Right lobe of liver (tissue), 4 donors: Measurements from ENCODE around the gene SMC4.

Experiments
- CTCF ChIP-seq, 4 donors: fragments of 200-600 bp in 3 of 4; fragments of 450-650 bp in 1 of 4; IDR thresholded peaks; one replicate each; pipeline versions ENCODE4 v1.5.1 to v1.8.0; 2016 to 2022; ENCODE audit warnings: antibody characterized with exemption in 4 of 4, mild to moderate bottlenecking in 2 of 4
- POLR2A ChIP-seq: fragments of 450-650 bp; IDR thresholded peaks from one replicate; pipeline ENCODE4 v1.6.1; 2017; ENCODE audit warnings: antibody characterized with exemption, mild to moderate bottlenecking
- donor health status: DM: no; HTN: no; CAD: no.
- donor health status: DM: no; HTN: no; CAD: no.
- donor health status: DM: no; HTN: yes; CAD: no.

- no peak for TF ChIP-seq CTCF (IDR thresholded peaks at IDR 0.05)
- no peak for TF ChIP-seq POLR2A
Measured at GRCh38 chr3:160384639-160385318, 14.7 kb upstream of the SMC4 start.
